Choroid plexus epithelial cell (primary cell): ENCODE measurements around the gene ATP8B3.

ENCODE experiments used
- DNase-seq: peaks from one replicate; pipeline ENCODE4 v3.0.0-alpha.2; 2010; ENCODE audit warnings: low read depth
- H3K4me3 ChIP-seq: 2 replicates; pipeline ENCODE4 v1.5.1; 2011; ENCODE audit warnings: low read depth, mild to moderate bottlenecking, control low read depth, low read length, moderate library complexity
- CTCF ChIP-seq: conservative IDR thresholded peaks from 2 replicates; pipeline ENCODE4 v1.5.1; 2011; ENCODE audit warnings: low read depth, mild to moderate bottlenecking, control low read depth, inconsistent platforms, low read length, moderate library complexity

The ATP8B3 gene

GRCh38 chr19:1849132-1849474 is 37.0 kb upstream of the ATP8B3 start:
- no peak for TF ChIP-seq CTCF

GRCh38 chr19:1848399-1849131 is 36.5 kb upstream of the ATP8B3 start, which contains the start of gene REXO1:
REXO1 (minus strand) TSS chr19:1848483; CDS start chr19:1848358, 125 bp downstream.
- peak; percentile 84 for TF ChIP-seq CTCF
- H3K4me3 ChIP-seq = peak within 1 kb of the TSS; percentile 96
- DNase-seq = peak; percentile 93

More at GRCh38 chr19:1849132-1849474, 37.0 kb upstream of the ATP8B3 start:
- H3K4me3 ChIP-seq = no peak overlapping the region
- DNase-seq = no peak

- DNase-seq = peak; percentile 73
- TF ChIP-seq CTCF = no peak
- peak overlapping the region; percentile 96 for H3K4me3 ChIP-seq
Measured at GRCh38 chr19:1847684-1848398, 35.8 kb upstream of the ATP8B3 start.

- DNase-seq = no peak
- TF ChIP-seq CTCF = no peak
- H3K4me3 ChIP-seq = peak overlapping the region; percentile 96
Measured at GRCh38 chr19:1847348-1847683, 35.2 kb upstream of the ATP8B3 start.

- TF ChIP-seq CTCF = no peak
Measured at GRCh38 chr19:1846517-1847204, 34.6 kb upstream of the ATP8B3 start.

GRCh38 chr19:1845642-1846041 is 33.6 kb upstream of the ATP8B3 start:
- DNase-seq = no peak
- no peak overlapping the region for H3K4me3 ChIP-seq
- TF ChIP-seq CTCF = no peak

More at GRCh38 chr19:1846517-1847204, 34.6 kb upstream of the ATP8B3 start:
- DNase-seq = no peak
- peak overlapping the region; percentile 96 for H3K4me3 ChIP-seq
